Measurements from ENCODE around the gene XPNPEP2. TPM values are rescaled to one million over a fixed set of nuclear protein-coding genes. Genes with fewer than 3 reads are reported as not detected.

Gene XPNPEP2
- total RNA-seq, 2 donors from 2014 or later: 2.7 to 4.2 TPM

GRCh38 chrX:129798456-129798855 is 59.7 kb downstream of the XPNPEP2 start:
- Histone ChIP-seq H3K4me1 (ENCODE audit: control insufficient read depth in 1 of 2, low read depth in 2 of 2) (no peaks in the 10 kb centered on the region), H3K36me3 (no peaks in the 10 kb centered on the region), H3K27me3 (replicated peaks; ENCODE audit: insufficient read depth) (no peaks in the 10 kb centered on the region), H3K27ac (no peak overlapping the region), H3K4me3 (no peak overlapping the region), H3K9me3 (no peaks in the 10 kb centered on the region)
- DNase-seq (ENCODE audit: low spot score): no peak
- no peak for ATAC-seq (ENCODE audit: insufficient number of reproducible peaks, low FRiP score, low read depth)
- TF ChIP-seq, protein P1, sequence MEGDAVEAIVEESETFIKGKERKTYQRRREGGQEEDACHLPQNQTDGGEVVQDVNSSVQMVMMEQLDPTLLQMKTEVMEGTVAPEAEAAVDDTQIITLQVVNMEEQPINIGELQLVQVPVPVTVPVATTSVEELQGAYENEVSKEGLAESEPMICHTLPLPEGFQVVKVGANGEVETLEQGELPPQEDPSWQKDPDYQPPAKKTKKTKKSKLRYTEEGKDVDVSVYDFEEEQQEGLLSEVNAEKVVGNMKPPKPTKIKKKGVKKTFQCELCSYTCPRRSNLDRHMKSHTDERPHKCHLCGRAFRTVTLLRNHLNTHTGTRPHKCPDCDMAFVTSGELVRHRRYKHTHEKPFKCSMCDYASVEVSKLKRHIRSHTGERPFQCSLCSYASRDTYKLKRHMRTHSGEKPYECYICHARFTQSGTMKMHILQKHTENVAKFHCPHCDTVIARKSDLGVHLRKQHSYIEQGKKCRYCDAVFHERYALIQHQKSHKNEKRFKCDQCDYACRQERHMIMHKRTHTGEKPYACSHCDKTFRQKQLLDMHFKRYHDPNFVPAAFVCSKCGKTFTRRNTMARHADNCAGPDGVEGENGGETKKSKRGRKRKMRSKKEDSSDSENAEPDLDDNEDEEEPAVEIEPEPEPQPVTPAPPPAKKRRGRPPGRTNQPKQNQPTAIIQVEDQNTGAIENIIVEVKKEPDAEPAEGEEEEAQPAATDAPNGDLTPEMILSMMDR (IDR thresholded peaks at IDR 0.05): no peak

DNA sequence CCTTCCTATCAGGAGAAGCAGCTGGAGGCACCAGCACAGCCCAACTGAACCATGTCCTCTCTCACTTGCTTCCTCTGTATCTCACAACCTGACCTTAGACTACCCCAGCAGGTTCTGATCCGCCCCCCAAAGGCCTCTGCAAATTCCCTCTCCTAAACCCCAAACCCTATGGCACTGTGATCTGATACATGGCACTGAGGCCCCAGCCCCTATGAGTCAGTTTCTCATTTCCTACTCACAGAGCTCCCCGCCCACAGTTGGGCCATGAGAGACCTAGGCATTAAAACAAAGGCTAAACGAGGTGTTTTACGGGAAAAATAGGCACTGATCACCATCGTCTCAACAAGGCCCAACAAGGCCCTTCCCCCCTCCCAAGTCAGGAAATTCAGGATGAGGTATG is 60.1 kb downstream of the XPNPEP2 start:
- no peak overlapping the region for H3K4me3 ChIP-seq
- no peak for DNase-seq (ENCODE audit: low spot score)
- H3K4me1 ChIP-seq (ENCODE audit: control insufficient read depth in 1 of 2, low read depth in 2 of 2): no peaks in the 10 kb centered on the region
- no peaks in the 10 kb centered on the region for H3K36me3 ChIP-seq
- ATAC-seq (ENCODE audit: insufficient number of reproducible peaks, low FRiP score, low read depth): no peak
- no peaks in the 10 kb centered on the region for H3K9me3 ChIP-seq
- H3K27me3 ChIP-seq (replicated peaks; ENCODE audit: insufficient read depth): no peaks in the 10 kb centered on the region
- TF ChIP-seq, protein P1 (IDR thresholded peaks at IDR 0.05): no peak
- H3K27ac ChIP-seq: no peak overlapping the region

DNA sequence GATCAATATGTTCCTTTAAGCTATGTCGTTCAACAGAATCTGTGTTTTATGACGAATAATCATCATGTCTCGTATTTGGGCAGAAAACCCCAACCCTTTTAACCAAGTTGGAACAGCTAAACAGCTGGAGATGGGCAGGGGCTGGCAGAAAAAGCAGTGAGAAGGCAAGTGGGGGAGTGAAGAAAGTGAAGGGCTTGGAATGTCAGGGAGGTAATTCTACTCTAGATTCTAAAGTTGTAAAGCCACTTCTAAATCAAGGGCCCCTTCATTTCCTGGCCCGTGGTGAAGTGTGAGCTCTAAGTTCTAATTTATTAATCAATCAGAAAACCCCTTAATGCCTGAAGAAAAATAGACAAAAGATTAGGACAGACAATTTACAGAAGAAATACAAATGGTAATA is 61.4 kb downstream of the XPNPEP2 start:
- peaks cover 3% of the 10 kb centered on the region for H3K36me3 ChIP-seq
- H3K4me3 ChIP-seq: no peak overlapping the region
- H3K27me3 ChIP-seq (replicated peaks; ENCODE audit: insufficient read depth): no peaks in the 10 kb centered on the region
- no peak overlapping the region for H3K27ac ChIP-seq
- ATAC-seq (ENCODE audit: insufficient number of reproducible peaks, low FRiP score, low read depth) (no peak), DNase-seq (ENCODE audit: low spot score) (no peak)
- H3K4me1 ChIP-seq (ENCODE audit: control insufficient read depth in 1 of 2, low read depth in 2 of 2): no peaks in the 10 kb centered on the region
- H3K9me3 ChIP-seq: no peaks in the 10 kb centered on the region
- TF ChIP-seq, protein P1 (IDR thresholded peaks at IDR 0.05): no peak

- no peaks in the 10 kb centered on the region for H3K27me3 ChIP-seq (replicated peaks; ENCODE audit: insufficient read depth)
- H3K9me3 ChIP-seq: no peaks in the 10 kb centered on the region
- H3K4me3 ChIP-seq: no peak overlapping the region
- ATAC-seq (ENCODE audit: insufficient number of reproducible peaks, low FRiP score, low read depth) (no peak), DNase-seq (ENCODE audit: low spot score) (no peak)
- H3K36me3 ChIP-seq: peaks cover 3% of the 10 kb centered on the region
- no peak overlapping the region for H3K27ac ChIP-seq
- TF ChIP-seq, protein P1 (IDR thresholded peaks at IDR 0.05): no peak
- H3K4me1 ChIP-seq (ENCODE audit: control insufficient read depth in 1 of 2, low read depth in 2 of 2): no peaks in the 10 kb centered on the region
Observed at GRCh38 chrX:129802863-129803262, 64.1 kb downstream of the XPNPEP2 start.

DNA sequence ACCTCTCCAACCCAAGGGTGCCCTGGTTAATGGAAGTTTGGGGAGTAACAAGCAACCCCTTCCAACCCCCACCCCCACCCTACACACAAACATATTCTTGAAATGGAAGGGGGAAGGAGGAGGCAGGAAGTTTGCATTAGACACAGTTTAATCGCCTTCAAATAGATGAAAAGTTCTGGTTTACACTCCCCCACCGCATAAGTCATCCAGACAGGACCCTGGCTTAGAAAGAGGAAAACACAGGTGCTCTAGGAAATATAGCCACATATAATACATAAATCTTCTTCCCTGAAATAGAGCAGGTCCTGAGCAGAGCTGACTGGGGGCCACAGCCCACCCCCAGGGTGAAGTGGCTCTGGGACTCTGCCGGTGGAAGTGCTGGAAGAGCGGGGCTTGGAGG is 66.0 kb downstream of the XPNPEP2 start:
- TF ChIP-seq, protein P1 (IDR thresholded peaks at IDR 0.05): no peak
- Histone ChIP-seq H3K4me1 (ENCODE audit: control insufficient read depth in 1 of 2, low read depth in 2 of 2) (no peaks in the 10 kb centered on the region), H3K27me3 (replicated peaks; ENCODE audit: insufficient read depth) (no peaks in the 10 kb centered on the region), H3K4me3 (no peak overlapping the region), H3K36me3 (peaks cover 3% of the 10 kb centered on the region), H3K9me3 (no peaks in the 10 kb centered on the region), H3K27ac (no peak overlapping the region)
- ATAC-seq (ENCODE audit: insufficient number of reproducible peaks, low FRiP score, low read depth) (no peak), DNase-seq (ENCODE audit: low spot score) (no peak)
